ENCODE data around the gene THRB.

The THRB gene

DNA sequence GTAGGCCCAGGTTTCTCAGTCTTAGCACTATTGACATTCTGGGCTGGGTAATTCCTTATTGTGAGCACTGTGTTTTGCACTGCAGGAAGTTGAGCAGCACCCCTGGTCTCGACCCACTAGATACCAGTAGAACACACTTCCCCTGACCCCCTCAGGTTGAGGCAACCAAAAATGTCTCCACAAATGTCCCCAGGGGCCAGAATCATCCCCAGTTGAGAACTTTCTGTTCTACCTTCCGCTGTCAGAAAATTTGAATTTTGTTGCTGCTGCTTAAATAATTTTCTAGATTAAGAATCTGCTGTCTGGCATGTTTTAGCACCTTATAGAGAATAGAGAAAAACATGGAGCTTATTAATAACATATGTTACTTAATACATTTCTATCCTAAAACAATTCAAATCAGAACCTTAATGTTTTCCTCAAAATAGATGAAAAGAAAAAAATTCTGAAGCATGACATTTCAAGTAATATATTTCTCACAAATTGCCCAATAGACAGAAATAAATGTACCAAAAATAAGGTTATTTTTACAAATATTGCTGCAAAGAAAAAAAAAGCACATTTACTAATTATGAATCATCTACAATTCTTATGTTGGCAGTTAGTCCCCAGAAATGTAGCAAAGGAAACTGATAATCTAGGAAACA lies 13.2 kb upstream of the THRB start:
- Histone ChIP-seq H2AK5ac (ENCODE audit: low read length, severe bottlenecking) (no peak overlapping the region), H3K36me3 (ENCODE audit: control insufficient read depth in 1 of 2, insufficient read depth in 2 of 2, low read depth in 1 of 2, low read length in 2 of 2) (no peaks in the 10 kb centered on the region)
- 80% methylated on average over 2 of the region's 2 CpGs for WGBS

DNA sequence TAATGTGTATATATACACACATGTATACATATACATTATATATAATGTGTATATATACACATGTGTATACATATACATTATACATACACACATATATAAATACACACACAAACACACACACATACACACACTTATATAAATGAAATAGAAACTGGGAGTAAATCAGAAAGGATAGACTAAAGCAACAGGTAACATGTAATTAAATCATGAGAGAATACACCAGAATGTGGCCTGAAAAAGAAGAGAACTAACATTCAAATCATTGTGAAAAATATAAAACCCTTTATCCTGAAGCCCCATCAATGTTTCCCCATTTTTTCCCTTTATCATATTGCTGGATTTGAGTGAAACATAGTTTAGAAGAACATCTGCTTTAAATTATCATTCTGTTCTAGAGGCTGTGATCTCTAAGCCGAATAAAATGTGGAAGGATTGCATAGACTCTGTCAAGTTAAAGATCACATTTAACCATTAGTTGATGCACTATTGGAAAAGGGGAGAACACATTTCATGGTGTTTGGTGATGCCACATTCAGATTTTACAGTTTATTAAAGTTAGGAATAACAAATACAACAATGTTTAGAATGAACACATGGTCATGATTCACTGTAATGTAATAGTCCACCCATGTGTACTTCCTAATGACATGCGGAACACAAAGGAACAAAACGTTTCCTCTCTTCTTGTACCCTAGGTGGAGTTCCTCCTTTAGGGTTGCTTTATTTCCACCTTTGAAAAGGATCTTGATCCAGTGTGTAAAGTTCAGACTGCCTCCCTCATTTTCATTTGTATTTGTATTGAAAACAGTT lies 12.5 kb upstream of the THRB start:
- no peak overlapping the region for H2AFZ ChIP-seq (ENCODE audit: low read depth, low read length)

More for the DNA sequence above, 13.2 kb upstream of the THRB start:
- Histone ChIP-seq H3K9ac (ENCODE audit: low read length) (peak overlapping the region; percentile 40), H4K8ac (ENCODE audit: low read length) (no peak overlapping the region), H3K4me2 (ENCODE audit: low read length, poor library complexity, severe bottlenecking) (no peak overlapping the region), H2AFZ (ENCODE audit: low read depth, low read length) (no peak overlapping the region), H2BK12ac (ENCODE audit: low read length in 2 of 2) (no peak overlapping the region), H3K23ac (ENCODE audit: low read length in 2 of 2) (no peak overlapping the region), H2BK5ac (ENCODE audit: low read depth, low read length, poor library complexity, severe bottlenecking) (no peak overlapping the region), H2BK120ac (ENCODE audit: low read depth, low read length) (no peak overlapping the region), H3K27me3 (ENCODE audit: control insufficient read depth in 1 of 2, insufficient read depth in 1 of 2, low read length in 2 of 2) (no peaks in the 10 kb centered on the region), H3K4me1 (ENCODE audit: control insufficient read depth, insufficient read depth, low read depth, low read length) (no peaks in the 10 kb centered on the region), H3K9me3 (ENCODE audit: control insufficient read depth, low read length) (no peaks in the 10 kb centered on the region), H3K14ac (ENCODE audit: low read length in 2 of 2) (no peak overlapping the region), H3K18ac (ENCODE audit: low read depth in 1 of 2, low read length in 2 of 2) (no peak overlapping the region), H3K27ac (ENCODE audit: low read length, poor library complexity, severe bottlenecking) (no peak overlapping the region), H3K4me3 (ENCODE audit: insufficient read depth in 1 of 2, low read depth in 1 of 2, low read length in 2 of 2) (no peak overlapping the region), H3K79me1 (replicated peaks; ENCODE audit: low read length, poor library complexity, severe bottlenecking) (no peaks in the 10 kb centered on the region), H2BK15ac (ENCODE audit: low read depth, poor library complexity, severe bottlenecking) (no peak overlapping the region), H3K4ac (ENCODE audit: low read depth in 1 of 2, low read length in 2 of 2) (no peak overlapping the region), H4K91ac (ENCODE audit: low read length) (no peak overlapping the region)
- DNase-seq, result no peak

DNA sequence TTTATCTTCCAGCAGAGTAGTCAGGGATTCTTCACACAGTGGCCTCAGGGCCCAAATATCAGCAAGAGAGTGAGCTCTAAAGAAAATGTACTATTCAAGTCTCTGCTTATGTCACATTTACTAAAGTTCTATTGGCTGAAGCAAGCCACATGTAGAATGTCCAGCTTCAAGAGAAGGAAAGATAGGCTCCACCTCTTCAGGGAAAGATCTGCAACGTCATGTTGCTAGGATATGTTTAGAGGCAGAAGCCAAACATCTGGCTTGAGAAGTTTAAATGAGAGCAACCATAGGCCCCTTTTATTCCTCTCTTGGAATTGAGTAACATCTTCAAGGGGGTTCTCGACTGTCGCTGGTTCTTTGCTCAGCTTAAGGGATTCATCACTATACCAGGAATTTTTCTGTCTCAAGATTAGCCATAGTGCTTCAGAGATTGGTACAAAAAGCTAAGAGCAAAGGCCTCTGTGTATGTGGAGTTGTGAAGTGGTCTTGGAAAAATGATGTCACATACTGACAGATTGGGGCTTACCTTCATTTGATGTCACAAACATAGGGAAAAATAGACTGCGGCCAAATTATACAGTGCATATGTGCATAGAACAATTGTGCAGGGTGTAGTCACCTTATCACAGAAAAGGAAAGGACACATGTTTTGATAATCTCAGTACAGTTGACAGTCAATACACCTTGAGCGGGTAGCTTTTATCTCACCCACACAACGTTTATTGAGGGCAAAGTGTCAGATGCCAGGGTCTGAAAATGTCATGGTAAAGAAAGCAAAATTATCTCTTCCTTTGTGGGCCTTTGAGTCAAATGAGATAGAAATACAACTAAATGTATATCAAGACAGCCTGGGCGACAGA lies 11.3 kb upstream of the THRB start:
- Histone ChIP-seq H3K23ac (ENCODE audit: low read length in 2 of 2) (no peak overlapping the region), H2BK15ac (ENCODE audit: low read depth, poor library complexity, severe bottlenecking) (no peak overlapping the region), H3K9ac (ENCODE audit: low read length) (peak overlapping the region; percentile 19), H3K4me2 (ENCODE audit: low read length, poor library complexity, severe bottlenecking) (no peak overlapping the region), H2BK120ac (ENCODE audit: low read depth, low read length) (no peak overlapping the region), H3K36me3 (ENCODE audit: control insufficient read depth in 1 of 2, insufficient read depth in 2 of 2, low read depth in 1 of 2, low read length in 2 of 2) (no peaks in the 10 kb centered on the region), H4K91ac (ENCODE audit: low read length) (no peak overlapping the region), H2BK12ac (ENCODE audit: low read length in 2 of 2) (no peak overlapping the region), H2AK5ac (ENCODE audit: low read length, severe bottlenecking) (no peak overlapping the region), H3K79me1 (replicated peaks; ENCODE audit: low read length, poor library complexity, severe bottlenecking) (no peaks in the 10 kb centered on the region), H3K27me3 (ENCODE audit: control insufficient read depth in 1 of 2, insufficient read depth in 1 of 2, low read length in 2 of 2) (no peaks in the 10 kb centered on the region), H2BK5ac (ENCODE audit: low read depth, low read length, poor library complexity, severe bottlenecking) (no peak overlapping the region), H3K4me3 (ENCODE audit: insufficient read depth in 1 of 2, low read depth in 1 of 2, low read length in 2 of 2) (peak overlapping the region in 1 of 2 experiments; percentile 14), H2AFZ (ENCODE audit: low read depth, low read length) (no peak overlapping the region), H4K8ac (ENCODE audit: low read length) (no peak overlapping the region), H3K14ac (ENCODE audit: low read length in 2 of 2) (no peak overlapping the region), H3K4ac (ENCODE audit: low read depth in 1 of 2, low read length in 2 of 2) (no peak overlapping the region), H3K9me3 (ENCODE audit: control insufficient read depth, low read length) (no peaks in the 10 kb centered on the region), H3K27ac (ENCODE audit: low read length, poor library complexity, severe bottlenecking) (no peak overlapping the region), H3K18ac (ENCODE audit: low read depth in 1 of 2, low read length in 2 of 2) (no peak overlapping the region), H3K4me1 (ENCODE audit: control insufficient read depth, insufficient read depth, low read depth, low read length) (no peaks in the 10 kb centered on the region)
- peak; percentile 65 for DNase-seq
- WGBS, result 96% methylated on average over 6 of the region's 7 CpGs

More for the DNA sequence above, 12.5 kb upstream of the THRB start:
- 97% methylated on average over 3 of the region's 3 CpGs for WGBS
- no peaks in the 10 kb centered on the region for H3K79me1 ChIP-seq (replicated peaks; ENCODE audit: low read length, poor library complexity, severe bottlenecking)
- H2BK15ac ChIP-seq (ENCODE audit: low read depth, poor library complexity, severe bottlenecking), result no peak overlapping the region
- H4K8ac ChIP-seq (ENCODE audit: low read length), result no peak overlapping the region
- H3K9ac ChIP-seq (ENCODE audit: low read length), result peak overlapping the region; percentile 40
- no peak overlapping the region for H3K23ac ChIP-seq (ENCODE audit: low read length in 2 of 2)
- no peaks in the 10 kb centered on the region for H3K36me3 ChIP-seq (ENCODE audit: control insufficient read depth in 1 of 2, insufficient read depth in 2 of 2, low read depth in 1 of 2, low read length in 2 of 2)
- H3K14ac ChIP-seq (ENCODE audit: low read length in 2 of 2), result no peak overlapping the region
- H2BK120ac ChIP-seq (ENCODE audit: low read depth, low read length), result no peak overlapping the region
- H4K91ac ChIP-seq (ENCODE audit: low read length), result no peak overlapping the region
- no peak overlapping the region for H2BK12ac ChIP-seq (ENCODE audit: low read length in 2 of 2)
- no peak overlapping the region for H2BK5ac ChIP-seq (ENCODE audit: low read depth, low read length, poor library complexity, severe bottlenecking)
- H3K4me2 ChIP-seq (ENCODE audit: low read length, poor library complexity, severe bottlenecking), result no peak overlapping the region
- no peak overlapping the region for H3K18ac ChIP-seq (ENCODE audit: low read depth in 1 of 2, low read length in 2 of 2)
- H3K4me3 ChIP-seq (ENCODE audit: insufficient read depth in 1 of 2, low read depth in 1 of 2, low read length in 2 of 2), result no peak overlapping the region
- no peak for DNase-seq
- no peak overlapping the region for H2AK5ac ChIP-seq (ENCODE audit: low read length, severe bottlenecking)
- no peaks in the 10 kb centered on the region for H3K4me1 ChIP-seq (ENCODE audit: control insufficient read depth, insufficient read depth, low read depth, low read length)
- H3K4ac ChIP-seq (ENCODE audit: low read depth in 1 of 2, low read length in 2 of 2), result no peak overlapping the region
- no peaks in the 10 kb centered on the region for H3K9me3 ChIP-seq (ENCODE audit: control insufficient read depth, low read length)
- H3K27ac ChIP-seq (ENCODE audit: low read length, poor library complexity, severe bottlenecking), result no peak overlapping the region
- no peaks in the 10 kb centered on the region for H3K27me3 ChIP-seq (ENCODE audit: control insufficient read depth in 1 of 2, insufficient read depth in 1 of 2, low read length in 2 of 2)

DNA sequence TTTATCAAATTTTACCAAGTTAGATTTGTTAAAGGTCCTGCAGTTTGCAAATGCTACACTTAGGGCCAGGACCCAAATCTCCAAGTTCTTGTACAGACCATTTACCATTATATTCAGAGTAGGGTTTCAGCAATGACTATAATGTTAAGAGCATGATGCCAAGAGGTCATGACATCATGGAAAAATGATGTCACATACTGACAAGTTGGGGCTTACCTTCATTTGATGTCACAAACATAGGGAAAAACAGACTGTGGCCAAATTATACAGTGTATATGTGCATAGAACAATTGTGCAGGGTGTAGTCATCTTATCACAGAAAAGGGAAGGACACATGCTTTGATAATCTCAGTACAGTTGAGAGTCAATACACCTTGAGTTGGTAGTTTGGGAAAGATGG lies 10.1 kb upstream of the THRB start:
- Histone ChIP-seq H3K23ac (ENCODE audit: low read length in 2 of 2) (no peak overlapping the region), H3K4me2 (ENCODE audit: low read length, poor library complexity, severe bottlenecking) (no peak overlapping the region), H3K4ac (ENCODE audit: low read depth in 1 of 2, low read length in 2 of 2) (no peak overlapping the region), H4K8ac (ENCODE audit: low read length) (no peak overlapping the region), H4K91ac (ENCODE audit: low read length) (no peak overlapping the region), H3K9ac (ENCODE audit: low read length) (no peak overlapping the region), H2BK120ac (ENCODE audit: low read depth, low read length) (no peak overlapping the region), H2AK5ac (ENCODE audit: low read length, severe bottlenecking) (no peak overlapping the region), H3K79me1 (replicated peaks; ENCODE audit: low read length, poor library complexity, severe bottlenecking) (no peaks in the 10 kb centered on the region), H2BK15ac (ENCODE audit: low read depth, poor library complexity, severe bottlenecking) (no peak overlapping the region), H3K36me3 (ENCODE audit: control insufficient read depth in 1 of 2, insufficient read depth in 2 of 2, low read depth in 1 of 2, low read length in 2 of 2) (no peaks in the 10 kb centered on the region), H2BK12ac (ENCODE audit: low read length in 2 of 2) (no peak overlapping the region), H2BK5ac (ENCODE audit: low read depth, low read length, poor library complexity, severe bottlenecking) (no peak overlapping the region), H3K4me1 (ENCODE audit: control insufficient read depth, insufficient read depth, low read depth, low read length) (no peaks in the 10 kb centered on the region), H3K27ac (ENCODE audit: low read length, poor library complexity, severe bottlenecking) (no peak overlapping the region), H3K14ac (ENCODE audit: low read length in 2 of 2) (no peak overlapping the region), H2AFZ (ENCODE audit: low read depth, low read length) (no peak overlapping the region), H3K18ac (ENCODE audit: low read depth in 1 of 2, low read length in 2 of 2) (no peak overlapping the region), H3K27me3 (ENCODE audit: control insufficient read depth in 1 of 2, insufficient read depth in 1 of 2, low read length in 2 of 2) (no peaks in the 10 kb centered on the region), H3K9me3 (ENCODE audit: control insufficient read depth, low read length) (no peaks in the 10 kb centered on the region), H3K4me3 (ENCODE audit: insufficient read depth in 1 of 2, low read depth in 1 of 2, low read length in 2 of 2) (no peak overlapping the region)
- no peak for DNase-seq
